GM21367 (cell line): Measurements from ENCODE around the gene ZMIZ1.
"Not testable (repeated sequence)": the region's sequence is repeated elsewhere in the genome, so short reads cannot be mapped to it uniquely, and the experiment has no call there.

Experiments used
- ATAC-seq: cut with Tn5 transposase; IDR thresholded peaks from one replicate; pipeline ENCODE4 v1.9.1; 2021; ENCODE audit not compliant: unreplicated experiment

The ZMIZ1 gene

DNA sequence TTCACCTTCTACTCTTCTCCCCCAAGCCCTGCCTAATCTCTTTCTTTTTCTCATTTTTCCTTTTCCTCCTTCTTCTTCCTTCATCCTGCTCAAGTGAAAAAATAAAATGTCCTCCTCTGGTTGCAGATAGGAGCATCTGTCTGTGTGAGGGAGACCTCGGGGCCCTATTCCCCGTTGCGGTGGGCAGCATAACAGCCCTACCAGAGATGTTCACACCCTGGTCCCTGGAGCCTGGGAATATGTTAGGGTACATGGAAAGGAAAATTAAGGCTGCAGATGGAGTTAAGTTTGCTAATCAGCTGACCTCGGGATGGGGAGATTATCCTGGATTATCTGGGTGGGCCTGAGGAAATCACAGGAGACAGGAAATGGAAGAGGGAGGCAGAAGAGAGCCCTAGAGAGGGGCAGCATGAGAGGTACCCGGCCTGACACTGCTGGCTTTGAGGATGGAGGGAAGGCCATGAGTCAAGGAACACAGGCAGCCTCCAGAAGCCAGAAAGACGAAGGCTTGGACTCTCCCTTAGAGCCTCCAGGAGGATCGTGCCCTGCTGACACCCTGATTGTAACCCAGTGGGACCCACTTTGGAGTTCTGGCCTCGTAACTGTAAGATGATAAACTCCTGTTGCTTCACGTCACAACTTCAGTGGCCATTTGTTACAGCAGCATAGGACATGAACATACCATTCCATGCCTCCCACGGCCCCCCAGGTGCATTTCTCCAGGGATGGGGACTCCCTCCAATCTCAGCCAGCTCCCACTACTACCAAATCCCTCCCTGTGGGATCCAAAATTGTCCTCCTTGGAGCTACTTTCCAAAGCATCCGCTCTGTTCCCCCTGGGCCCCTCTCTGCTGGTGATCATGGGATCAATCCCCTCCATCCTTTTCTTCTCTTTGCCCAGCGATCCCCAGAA is 39.0 kb upstream of the ZMIZ1 start:
- no peak for ATAC-seq

DNA sequence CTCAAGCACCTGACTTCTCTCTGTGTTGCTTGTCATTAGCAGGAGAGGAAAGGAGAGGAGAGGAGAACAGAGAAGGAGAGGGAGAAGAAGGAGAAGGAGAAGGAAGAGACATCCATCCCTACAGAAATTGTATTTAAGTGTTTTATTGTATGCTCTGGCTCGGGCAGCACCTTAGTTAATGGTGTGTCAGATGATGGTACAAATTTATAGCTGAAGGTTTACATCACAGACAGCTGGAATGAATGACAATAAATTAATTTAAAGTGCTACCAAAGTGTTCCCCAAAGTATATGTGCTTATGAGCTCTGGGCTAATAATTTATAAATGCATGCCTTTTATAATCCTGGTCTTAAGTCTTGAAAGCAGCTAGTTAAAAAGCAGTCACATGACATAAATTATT is 38.1 kb upstream of the ZMIZ1 start:
- no peak for ATAC-seq

DNA sequence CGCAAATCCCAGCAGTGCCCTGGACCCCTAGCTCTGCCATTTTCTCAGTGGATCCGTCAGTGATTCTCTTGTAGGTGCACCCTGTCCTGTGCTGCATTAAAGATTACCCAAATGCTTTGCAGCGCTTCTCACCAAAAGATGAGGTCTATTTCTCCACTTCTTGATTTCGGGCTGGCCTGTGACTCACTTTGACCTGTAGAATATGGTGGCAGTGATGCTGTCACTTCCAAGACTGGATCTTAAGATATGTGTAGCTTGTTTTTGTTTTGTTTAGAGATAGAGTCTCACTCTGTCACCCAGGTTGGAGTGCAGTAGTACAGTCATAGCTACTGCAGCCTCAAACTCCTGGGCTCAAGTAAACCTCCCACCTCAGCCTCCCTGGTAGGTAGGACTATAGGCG is 37.0 kb upstream of the ZMIZ1 start:
- ATAC-seq, result no peak

DNA sequence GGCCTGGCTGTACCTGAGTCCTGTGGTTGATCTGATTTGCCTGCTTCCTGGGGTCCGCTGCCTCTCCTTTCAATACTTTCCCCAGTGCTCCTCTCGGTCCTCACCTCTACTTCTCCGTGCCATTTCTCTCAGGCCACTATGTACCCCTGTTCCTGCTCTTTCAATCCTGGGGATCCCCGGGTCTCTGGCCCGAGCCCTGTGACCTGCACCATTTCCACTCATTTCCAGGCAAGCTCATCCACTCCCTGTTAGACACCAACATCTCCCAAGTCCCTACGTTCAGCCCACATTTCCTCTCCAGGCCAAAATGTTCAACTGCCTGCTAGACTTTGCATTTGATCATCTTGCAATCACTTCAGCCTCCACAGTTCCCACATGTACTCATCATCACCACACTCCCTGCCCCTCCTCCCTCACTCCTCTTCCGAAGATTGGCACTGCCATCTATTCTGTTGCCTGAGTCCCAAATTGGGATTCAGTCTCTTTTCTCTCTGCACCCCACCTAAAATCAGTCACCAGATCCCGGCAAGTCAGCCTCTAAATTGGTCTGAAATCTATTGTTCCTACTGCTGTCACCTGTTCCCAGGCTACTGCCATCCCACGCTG is 34.4 kb upstream of the ZMIZ1 start:
- no peak for ATAC-seq

DNA sequence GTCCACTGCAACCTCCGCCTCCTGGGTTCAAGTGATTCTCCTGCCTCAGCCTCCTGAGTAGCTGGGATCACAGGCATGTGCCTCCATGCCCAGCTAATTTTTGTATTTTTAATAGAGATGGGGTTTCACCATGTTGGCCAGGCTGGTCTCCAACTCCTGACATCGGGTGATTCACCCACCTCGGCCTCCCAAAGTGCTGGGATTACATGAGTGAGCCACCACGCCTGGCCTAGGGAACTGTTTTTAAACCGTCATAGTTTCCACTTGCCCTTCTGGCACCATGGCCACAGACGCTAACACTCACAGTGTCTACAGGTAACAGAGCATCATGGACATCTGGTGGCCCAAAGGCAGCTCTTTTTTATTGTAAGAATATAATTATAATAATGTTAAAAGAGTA is 32.4 kb upstream of the ZMIZ1 start:
- ATAC-seq, result not testable (repeated sequence)

DNA sequence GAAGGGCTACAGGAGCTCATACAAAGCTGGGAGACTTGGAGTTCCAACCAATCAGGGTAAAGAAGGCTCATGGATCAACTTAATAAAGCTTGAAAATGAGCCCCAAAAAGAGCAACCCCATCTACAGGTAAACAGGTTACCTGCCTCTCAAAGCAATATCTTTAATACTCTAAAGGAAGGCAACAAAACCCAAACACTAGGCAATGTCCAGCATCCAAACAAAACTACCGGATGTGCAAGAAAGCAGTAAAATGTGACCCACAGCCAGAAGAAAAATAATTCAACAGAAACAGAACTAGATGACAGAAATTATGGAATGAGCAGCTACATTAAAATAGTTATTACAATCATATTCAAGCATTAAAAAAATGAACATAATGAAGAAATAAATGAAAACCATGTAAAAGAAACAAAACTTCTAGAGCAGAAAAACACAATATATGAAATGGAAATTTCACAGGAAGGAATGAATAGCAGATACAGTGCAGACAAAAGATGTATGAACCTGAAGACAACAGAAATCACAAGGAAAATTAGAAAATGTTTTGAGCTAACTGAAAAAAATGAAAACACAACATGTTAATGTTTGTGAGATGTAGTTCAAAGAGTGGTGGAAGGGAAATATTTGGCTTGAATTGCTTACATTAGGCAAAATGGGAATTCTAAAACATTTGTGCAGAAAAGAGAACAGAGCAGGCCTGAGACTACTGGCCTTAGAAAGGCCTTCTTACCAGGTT is 30.5 kb upstream of the ZMIZ1 start:
- no peak for ATAC-seq

DNA sequence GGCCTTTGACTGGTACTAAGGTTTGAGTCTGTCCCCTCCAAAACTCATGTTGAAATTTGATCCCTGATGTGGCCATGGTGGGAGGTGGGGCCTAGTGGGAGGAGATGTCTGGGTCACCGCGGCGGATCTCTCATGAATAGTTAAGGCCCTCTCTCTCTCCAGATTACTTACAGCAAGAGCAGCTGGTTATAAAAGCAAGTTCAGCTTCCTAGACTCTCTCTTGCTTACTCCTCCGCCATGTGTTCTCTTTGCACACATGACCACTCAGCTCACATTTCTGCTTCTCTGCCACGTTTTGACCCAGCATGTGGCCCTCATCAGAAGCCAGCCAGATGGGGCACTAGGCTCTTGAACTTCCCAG is 29.9 kb upstream of the ZMIZ1 start:
- no peak for ATAC-seq

DNA sequence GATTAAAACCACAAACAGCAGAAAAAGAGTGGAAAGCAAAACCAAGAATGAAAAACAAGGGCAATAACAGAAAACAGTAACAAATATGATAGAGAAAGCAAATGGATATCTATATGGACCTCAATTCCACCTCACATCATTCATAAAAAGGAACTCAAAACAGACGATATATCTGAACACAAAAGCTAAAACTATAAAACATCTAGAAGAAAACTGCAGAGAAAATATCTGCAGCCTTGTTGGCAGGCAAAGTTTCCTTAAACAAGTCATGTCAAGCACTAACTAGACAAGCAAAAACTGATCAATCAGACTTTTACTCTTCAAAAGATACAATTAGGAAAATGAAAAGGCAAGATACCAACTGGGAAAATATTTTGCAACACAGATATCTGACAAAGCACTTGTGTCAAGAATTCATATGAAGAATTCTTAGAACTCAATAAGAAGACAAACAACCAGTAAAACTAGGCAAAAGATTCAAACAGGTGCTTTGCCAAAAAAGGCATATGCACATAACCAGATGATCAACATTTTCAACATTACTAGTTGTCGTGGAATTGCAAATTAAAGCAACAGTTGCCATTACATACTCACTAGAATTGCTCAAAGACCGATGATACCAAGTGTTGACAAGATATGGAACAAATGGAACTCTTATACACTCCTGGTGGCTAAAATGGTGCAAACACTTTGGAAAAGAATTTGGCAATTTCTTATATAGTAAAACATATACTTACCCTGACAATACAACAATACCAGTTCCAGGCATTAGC is 25.9 kb upstream of the ZMIZ1 start:
- ATAC-seq, result no peak

DNA sequence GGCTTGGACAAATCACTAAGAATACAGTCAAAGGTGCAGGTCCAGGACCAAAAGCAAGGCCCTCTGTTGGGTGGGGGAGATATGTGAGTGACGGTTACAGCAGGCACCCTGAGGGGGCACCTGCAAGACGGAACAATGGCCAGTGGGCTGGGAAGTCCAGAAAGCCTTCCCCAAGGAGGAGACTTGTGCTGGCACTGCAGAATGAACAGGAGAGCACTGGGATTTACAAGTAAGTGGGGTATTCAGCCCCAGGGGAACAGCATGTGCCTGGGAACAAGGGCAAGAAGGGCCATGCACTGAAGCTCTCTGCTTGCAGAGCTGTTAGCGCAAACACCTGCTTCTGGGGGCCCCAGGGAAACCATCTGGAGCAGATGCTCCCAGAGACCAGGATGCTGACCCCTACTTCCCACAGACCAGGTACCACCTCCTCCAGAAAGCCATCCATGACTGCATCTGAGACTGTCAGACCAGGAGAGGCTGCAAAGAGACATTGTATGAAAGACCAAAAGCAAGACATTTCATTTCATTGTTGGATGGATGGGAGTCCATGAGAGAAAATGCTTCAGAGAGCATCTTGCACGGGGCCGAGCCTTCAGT is 24.6 kb upstream of the ZMIZ1 start:
- no peak for ATAC-seq

DNA sequence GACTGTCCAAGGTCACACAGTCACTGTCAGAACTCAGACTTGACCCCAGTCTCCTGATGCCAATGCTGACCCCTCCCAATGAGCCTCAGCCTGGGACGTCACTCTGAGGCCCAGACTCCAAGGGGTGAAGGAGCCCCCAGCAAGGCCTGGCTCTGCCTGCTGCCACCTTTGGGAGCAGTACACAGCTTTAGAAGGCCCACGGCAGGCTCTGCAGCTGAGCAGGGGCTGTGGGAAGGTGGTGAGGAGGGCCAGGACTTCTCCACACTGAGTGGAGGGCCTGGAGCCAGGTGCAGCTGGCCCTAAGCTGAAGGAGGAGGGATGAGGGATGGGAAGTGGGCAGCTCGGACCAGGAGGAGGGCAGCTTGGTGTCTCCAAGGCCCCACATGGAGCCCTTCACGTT is 23.9 kb upstream of the ZMIZ1 start:
- ATAC-seq, result no peak

DNA sequence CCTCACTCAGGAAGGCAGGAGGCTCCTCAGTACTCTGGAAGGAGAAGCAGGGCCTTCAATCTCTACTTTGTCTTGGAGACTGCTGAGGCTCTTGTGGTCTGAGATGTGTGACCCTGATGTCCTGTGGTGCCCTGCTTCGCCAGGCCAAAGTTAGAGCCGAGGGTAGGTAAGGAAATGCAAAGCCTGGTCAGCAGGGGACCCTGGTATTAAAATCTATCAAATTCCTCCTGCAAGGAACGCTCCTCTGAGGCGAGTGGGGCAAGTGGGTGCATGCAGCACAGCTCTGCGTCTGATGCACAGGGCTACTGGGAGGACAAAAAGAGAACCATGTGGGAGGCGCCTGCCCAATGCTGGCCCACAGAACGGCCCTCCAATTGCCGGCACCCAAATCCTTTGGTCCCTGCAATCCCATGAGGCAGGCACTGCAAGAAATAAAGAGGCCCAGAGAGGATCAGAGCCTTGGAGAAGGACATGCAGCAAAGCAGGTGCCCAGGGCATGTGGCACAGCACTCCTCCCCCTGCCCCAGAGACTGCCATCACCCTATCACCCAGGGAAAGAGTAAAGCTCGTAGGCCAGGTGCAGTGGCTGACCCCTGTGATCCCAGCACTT is 23.1 kb upstream of the ZMIZ1 start:
- no peak for ATAC-seq

DNA sequence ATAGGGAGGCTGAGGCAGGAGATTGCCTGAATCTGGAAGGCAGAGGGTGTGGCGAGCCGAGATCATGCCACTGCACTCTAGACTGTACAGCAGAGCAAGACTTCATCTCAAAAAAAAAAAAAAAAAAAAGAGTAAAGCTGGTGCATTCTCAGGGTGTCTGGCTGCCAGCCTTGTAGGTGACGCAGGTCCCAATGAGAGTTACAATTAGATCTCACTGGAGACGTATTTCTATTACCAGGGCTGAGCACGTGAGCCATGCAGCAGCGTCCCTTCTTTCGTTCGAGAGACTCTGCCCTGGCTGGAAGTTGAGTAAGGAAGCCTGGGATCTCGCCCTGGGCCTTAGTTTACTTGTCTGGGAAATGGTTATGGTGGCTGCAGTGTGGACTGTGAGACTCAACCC is 22.4 kb upstream of the ZMIZ1 start:
- ATAC-seq, result no peak

DNA sequence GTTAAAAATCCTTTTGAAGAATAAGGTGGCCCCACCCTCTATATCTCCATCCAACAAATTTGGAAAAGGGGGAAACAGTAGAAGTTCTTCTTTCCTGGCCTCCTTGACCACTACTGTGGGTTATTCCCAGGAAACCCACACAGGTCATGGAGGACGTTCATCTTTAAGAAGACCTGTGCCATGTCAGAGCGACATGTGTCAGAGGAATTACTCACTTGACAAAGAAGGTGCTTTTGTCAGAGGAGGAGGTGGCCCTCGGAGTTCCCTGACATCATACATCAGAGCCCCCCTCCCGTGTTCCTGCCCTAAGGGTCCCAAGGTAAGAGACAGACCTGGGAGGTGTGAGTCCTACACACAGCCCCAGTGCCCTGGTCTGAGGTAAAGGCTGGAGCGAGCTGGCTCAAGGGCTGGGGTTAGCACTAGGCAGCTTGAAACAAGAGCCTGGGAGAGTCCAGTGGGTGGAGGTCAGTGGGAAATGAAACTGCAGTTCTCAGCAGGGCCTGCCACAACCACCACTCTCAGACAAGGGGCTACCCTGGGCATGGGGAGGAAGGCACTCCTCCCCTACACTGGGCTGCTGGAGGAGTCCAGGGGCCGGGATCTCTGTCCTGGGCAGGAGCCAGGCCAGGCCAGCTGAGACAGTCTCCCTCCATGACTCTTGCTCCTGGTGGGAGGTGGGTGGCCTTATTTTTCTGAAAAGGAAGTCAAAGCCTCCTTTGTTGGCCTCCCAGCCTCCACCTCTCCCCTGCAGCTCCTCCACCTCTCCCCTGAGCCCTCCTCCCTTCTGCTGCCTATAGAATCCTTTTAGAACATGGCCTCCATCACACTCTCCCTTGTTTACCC is 21.8 kb upstream of the ZMIZ1 start:
- no peak for ATAC-seq

DNA sequence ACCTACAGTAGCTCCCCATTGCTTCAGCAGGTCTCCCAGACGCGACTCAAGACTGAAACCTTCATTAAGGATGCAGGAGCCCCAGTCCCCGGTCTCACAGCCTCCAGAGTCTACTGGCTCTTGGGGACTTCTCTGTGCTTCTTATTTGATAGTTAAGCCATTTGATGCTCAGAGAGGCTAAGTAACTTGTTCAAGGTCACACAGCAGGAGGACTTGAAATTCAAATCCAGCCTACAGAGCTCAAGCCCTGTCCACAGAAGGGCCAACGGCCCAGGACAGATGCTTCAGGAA is 21.2 kb upstream of the ZMIZ1 start:
- ATAC-seq, result no peak

DNA sequence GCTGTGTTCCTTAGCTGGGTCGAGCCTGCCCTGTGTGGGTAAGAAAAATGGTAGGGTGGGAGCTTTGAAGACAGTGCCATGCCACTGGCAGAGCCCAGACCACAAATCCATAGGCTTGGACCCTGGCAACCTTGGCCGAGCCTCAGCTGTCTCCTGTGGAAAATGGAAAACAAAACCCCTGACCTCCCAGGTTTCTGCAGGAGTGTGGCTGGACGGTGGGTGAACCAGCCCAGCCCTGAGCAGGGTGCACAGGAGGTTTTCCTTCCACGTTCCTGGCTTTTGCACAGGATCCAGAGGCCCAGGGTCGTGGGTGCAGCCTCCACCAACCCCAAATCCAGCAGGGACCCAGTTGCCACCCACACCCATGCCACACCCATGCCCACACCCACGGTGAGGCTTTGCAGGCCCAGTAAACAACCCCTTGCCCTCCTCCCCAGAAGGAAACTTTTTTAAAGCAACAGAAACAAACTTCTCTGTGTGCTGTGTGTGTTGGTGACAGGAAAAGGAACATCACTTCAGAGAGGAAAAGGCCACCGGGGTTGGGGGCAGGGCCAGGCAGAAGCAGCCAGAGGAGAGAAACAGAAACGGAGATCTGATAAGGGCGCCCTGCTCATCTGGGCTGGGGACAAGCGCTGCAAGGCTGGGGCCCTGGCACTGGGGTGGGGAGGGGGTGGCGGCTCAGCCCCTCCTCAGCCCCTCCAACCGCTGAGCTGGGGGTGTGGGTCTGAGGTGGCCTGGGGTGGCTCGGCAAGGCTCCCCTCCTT is 20.7 kb upstream of the ZMIZ1 start:
- ATAC-seq, result no peak

DNA sequence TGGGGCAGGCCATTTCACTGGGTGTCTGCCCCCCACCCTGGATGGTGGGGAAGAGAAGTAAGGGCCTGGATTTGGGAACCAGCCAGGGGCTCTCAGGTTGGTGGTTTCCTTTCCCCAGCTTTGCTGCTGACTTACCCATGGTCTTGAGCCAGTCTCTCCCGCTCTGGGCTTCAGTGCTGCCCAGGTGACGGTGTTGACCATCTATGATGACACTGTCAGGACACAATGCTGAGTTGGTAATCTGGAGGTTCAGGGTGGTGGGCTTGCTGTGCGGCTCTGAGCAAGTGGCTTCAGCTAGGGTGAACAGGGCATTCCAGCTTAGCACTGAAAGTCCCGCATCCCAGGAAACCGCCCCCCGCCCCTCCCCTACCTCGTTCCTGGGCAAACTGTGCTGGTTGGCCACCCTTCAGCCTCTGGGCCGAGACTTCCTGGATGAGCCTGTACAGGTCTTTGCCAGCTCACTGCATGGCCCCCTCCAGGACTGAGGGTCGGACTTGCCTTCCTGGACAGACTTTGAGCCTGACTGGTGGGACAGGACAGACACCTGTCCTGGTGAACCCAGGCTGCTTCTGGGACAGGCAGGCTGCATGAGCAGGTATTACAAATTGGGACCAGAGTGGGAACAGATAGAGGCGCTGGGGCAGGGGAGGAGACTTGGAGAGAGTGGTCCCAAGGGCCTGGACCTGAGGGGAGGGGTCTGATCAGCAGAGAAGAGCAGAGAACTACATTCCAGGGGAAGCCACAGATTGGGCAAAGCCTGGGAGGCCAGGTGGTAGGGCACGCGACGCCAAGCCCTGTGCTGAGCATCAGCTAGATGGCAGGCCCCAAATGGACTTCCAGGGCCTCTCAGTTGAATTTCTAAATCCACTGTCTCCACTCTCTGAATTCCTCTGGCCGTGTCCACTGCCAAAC is 19.9 kb upstream of the ZMIZ1 start:
- no peak for ATAC-seq

DNA sequence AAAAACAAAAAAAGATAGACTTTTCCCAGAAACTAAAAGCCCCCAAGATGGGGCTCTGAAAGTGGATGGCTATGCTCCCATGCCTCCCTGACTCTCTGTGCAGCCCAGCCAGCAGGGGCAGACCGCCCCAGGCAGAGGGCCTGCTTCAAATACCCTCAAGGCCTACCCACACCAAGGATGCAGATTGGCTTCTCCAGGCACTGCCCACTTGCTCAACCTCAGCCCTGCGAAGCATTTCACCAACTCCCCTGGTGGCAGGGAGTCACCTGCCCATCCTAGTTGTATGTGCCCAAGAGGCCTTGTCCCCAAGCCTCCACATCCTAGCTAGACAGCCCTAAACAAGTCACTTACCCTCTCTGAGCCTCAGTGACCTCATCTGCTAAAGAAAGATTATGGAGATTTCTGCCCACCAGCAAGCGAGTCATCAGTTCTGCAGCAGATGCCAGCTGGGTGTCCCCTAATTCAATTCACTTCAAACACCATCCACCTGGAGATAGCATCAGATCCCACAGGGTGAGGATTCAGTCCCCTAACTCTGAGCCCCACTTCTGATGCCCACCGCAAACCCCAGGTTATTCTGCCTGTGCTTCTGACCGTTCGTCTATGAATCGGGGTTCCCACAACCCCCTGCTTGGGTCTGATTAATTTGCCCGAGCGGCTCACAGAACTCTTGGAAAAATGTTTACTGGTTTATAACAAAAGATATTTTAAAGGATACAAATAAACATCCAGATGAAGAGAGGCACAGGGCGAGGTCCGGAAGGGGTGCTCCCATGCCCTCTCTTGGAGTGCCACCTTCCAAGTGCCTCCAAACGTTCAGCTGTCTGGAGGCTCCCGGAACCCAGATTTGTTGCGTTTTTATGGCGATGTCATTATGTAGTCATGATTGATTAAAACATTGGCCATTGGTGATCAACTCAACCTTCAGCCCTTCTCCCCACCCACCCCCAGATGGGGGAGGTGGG is 18.6 kb upstream of the ZMIZ1 start:
- ATAC-seq, result no peak
